ENCODE results near the gene PRR3. TPM values are rescaled to one million over a fixed set of nuclear protein-coding genes. Genes with fewer than 3 reads are reported as not detected.

PRR3 gene
- total RNA-seq, 2 experiments from 2014 or later: 32.7 to 34.4 TPM

- Mint-ChIP-seq H3K27ac (peak overlapping the region; percentile 59), H3K4me3 (no peak overlapping the region), H3K36me3 (peaks cover 67% of the 10 kb centered on the region), H3K4me1 (peaks cover 60% of the 10 kb centered on the region), H3K9me3 (no peaks in the 10 kb centered on the region), H3K27me3 (no peaks in the 10 kb centered on the region)
- DNase-seq: no peak
Measured at GRCh38 chr6:30610065-30610464, 53.0 kb downstream of the PRR3 start.

GRCh38 chr6:30611150-30611855 is 54.2 kb downstream of the PRR3 start:
- no peaks in the 10 kb centered on the region for H3K9me3 Mint-ChIP-seq
- H3K27ac Mint-ChIP-seq: peak overlapping the region; percentile 6
- peaks cover 69% of the 10 kb centered on the region for H3K36me3 Mint-ChIP-seq
- H3K4me1 Mint-ChIP-seq: peaks cover 63% of the 10 kb centered on the region
- DNase-seq: no peak
- no peak overlapping the region for H3K4me3 Mint-ChIP-seq
- H3K27me3 Mint-ChIP-seq: peaks cover 3% of the 10 kb centered on the region

DNA sequence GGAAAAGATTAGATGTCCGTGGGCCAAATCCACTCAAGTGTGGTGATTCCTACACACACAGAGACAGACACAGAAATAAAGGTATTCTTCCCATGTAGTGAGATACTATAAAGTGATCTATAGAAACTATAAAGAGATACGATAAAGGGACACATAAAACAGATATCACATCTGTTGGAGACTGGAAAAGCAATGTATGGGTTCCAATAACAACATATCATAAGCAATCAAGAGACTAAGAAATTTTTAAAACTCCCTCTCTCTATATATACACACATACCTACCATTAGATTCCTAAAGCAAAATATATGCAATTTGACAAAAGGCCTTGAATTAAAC is 54.7 kb downstream of the PRR3 start:
- peaks cover 8% of the 10 kb centered on the region for H3K27me3 Mint-ChIP-seq
- H3K36me3 Mint-ChIP-seq: peaks cover 69% of the 10 kb centered on the region
- peak overlapping the region; percentile 6 for H3K27ac Mint-ChIP-seq
- H3K4me3 Mint-ChIP-seq: no peak overlapping the region
- DNase-seq: no peak
- no peaks in the 10 kb centered on the region for H3K9me3 Mint-ChIP-seq
- peaks cover 62% of the 10 kb centered on the region for H3K4me1 Mint-ChIP-seq

DNA sequence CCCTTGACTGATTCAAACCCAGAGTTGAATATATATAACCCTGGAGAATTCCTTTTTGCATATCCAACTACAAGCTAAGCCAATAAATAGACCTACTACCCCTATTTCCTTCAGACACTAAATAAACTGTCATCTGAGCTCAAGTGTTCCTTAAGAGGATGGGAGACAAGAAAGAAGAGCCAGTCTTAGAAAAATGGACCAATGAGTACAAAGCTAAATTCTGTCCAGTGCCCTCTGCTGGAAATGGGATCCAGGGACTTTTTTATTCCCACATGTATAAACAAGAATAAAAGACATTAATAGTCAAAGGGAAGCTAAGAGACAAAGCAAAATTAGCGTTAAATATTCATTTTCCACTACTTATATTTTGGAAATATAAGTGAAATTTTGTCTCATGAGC is 55.1 kb downstream of the PRR3 start:
- H3K4me1 Mint-ChIP-seq: peaks cover 66% of the 10 kb centered on the region
- DNase-seq: no peak
- H3K27ac Mint-ChIP-seq: peak overlapping the region; percentile 99
- peaks cover 12% of the 10 kb centered on the region for H3K27me3 Mint-ChIP-seq
- peaks cover 73% of the 10 kb centered on the region for H3K36me3 Mint-ChIP-seq
- peaks cover 3% of the 10 kb centered on the region for H3K9me3 Mint-ChIP-seq
- peak overlapping the region; percentile 11 for H3K4me3 Mint-ChIP-seq

DNA sequence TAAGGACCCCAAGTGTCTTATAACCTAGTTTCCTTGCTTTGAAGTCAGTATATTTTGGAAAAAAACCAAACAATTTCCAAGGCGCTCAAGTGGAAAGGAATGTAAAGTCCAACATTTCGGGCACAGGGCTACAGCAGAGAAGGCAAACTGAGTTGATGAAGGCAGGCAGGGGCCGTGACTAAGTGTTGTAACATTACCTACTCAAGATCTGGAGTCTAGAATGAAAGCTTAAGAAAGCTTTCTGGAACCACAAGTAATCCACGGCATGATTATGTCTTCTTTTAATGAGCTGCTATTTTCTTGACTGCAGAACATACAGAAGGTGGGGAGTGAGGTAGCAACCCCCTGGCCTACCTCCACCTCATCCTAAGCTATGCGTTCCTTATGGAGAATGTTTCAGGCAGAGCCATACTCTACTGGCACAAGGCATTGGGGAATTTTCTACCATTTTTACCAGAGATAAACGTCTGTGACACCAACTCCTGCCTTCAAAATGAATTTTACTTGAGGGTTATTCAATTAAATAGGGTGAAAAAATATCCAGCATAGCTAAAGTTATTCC is 55.7 kb downstream of the PRR3 start:
- Mint-ChIP-seq H3K36me3 (peaks cover 69% of the 10 kb centered on the region), H3K9me3 (peaks cover 3% of the 10 kb centered on the region), H3K4me3 (no peak overlapping the region), H3K4me1 (peaks cover 63% of the 10 kb centered on the region), H3K27me3 (peaks cover 18% of the 10 kb centered on the region), H3K27ac (peak overlapping the region; percentile 99)
- no peak for DNase-seq

Other genes starting within 250 kb of the PRR3 start
- 10 to 100 TPM; 26.2 to 29.2 TPM for gene TRIM39, start 230.4 kb upstream of the PRR3 start, total RNA-seq
- 10 to 100 TPM; 42.2 to 46.5 TPM for gene RPP21, start 212.1 kb upstream of the PRR3 start, total RNA-seq
- 100 to 1,000 TPM; 481 to 482 TPM for gene HLA-E, start 67.8 kb upstream of the PRR3 start, total RNA-seq
- 100 to 1,000 TPM; 123 to 126 TPM for gene GNL1, start 806 bp upstream of the PRR3 start, total RNA-seq
- gene ABCF1, start 14.1 kb downstream of the PRR3 start, total RNA-seq: 100 to 1,000 TPM; 122 TPM
- gene PPP1R10, start 59.9 kb downstream of the PRR3 start, total RNA-seq: 10 to 100 TPM; 80.5 to 84.6 TPM
- 100 to 1,000 TPM; 113 to 116 TPM for gene MRPS18B, start 60.5 kb downstream of the PRR3 start, total RNA-seq
- 1 to 10 TPM; 8.5 to 8.6 TPM for gene ATAT1, start 69.6 kb downstream of the PRR3 start, total RNA-seq
- gene C6orf136, start 89.8 kb downstream of the PRR3 start, total RNA-seq: 10 to 100 TPM; 35.8 to 37.1 TPM
- gene DHX16, start 115.7 kb downstream of the PRR3 start, total RNA-seq: 10 to 100 TPM; 40.4 to 42.1 TPM
- gene PPP1R18, start 129.3 kb downstream of the PRR3 start, total RNA-seq: 100 to 1,000 TPM; 102 to 106 TPM
- gene NRM, start 133.7 kb downstream of the PRR3 start, total RNA-seq: 10 to 100 TPM; 19.7 to 20.2 TPM
- gene MDC1, start 160.0 kb downstream of the PRR3 start, total RNA-seq: 10 to 100 TPM; 63.2 to 67.0 TPM
- 1,000 to 10,000 TPM; 1,515 to 1,538 TPM for gene TUBB, start 163.1 kb downstream of the PRR3 start, total RNA-seq
- gene FLOT1, start 185.4 kb downstream of the PRR3 start, total RNA-seq: 100 to 1,000 TPM; 104 to 107 TPM
- 100 to 1,000 TPM; 295 to 310 TPM for gene IER3, start 187.3 kb downstream of the PRR3 start, total RNA-seq